GM12873 (cell line): Measurements from ENCODE around the gene AAGAB.

Experiments
- CTCF ChIP-seq: IDR thresholded peaks from 2 replicates; pipeline ENCODE4 v1.5.1; 2012; ENCODE audit warnings: low read depth, mild to moderate bottlenecking, moderate library complexity, low read length, control low read depth; ENCODE audit not compliant: insufficient read depth; ENCODE audit errors: missing control alignments

The AAGAB gene

GRCh38 chr15:67244971-67245478 lies 9.4 kb downstream of the AAGAB start:
- no peak for TF ChIP-seq CTCF

- TF ChIP-seq CTCF, result no peak
These were observed 11.8 kb downstream of the AAGAB start for GRCh38 chr15:67242708-67243111.

GRCh38 chr15:67241132-67241855 lies 13.2 kb downstream of the AAGAB start:
- no peak for TF ChIP-seq CTCF

GRCh38 chr15:67240235-67241131 lies 14.0 kb downstream of the AAGAB start:
- TF ChIP-seq CTCF, result peak; percentile 42

- no peak for TF ChIP-seq CTCF
These were observed 21.9 kb downstream of the AAGAB start for GRCh38 chr15:67232591-67232990.

- TF ChIP-seq CTCF, result no peak
These were observed 24.0 kb downstream of the AAGAB start for GRCh38 chr15:67230504-67230903.

- TF ChIP-seq CTCF, result no peak
These were observed 26.2 kb downstream of the AAGAB start for GRCh38 chr15:67228286-67228685.
